Stimulated activated CD4-positive, alpha-beta T cell treated with anti-CD3 and anti-CD28 coated beads, Interleukin-15, amount 100 ng/mL, for 24 hours (primary cell): ENCODE measurements around the gene COLQ.
A peak's percentile ranks its signal among the peaks of the same experiment; 100 is the strongest.

Source experiments
- DNase-seq: peaks from one replicate; pipeline ENCODE4 v3.0.0-alpha.2; 2020

COLQ gene

GRCh38 chr3:15453501-15453900, 68.0 kb downstream of the COLQ start:
- DNase-seq = no peak

DNA sequence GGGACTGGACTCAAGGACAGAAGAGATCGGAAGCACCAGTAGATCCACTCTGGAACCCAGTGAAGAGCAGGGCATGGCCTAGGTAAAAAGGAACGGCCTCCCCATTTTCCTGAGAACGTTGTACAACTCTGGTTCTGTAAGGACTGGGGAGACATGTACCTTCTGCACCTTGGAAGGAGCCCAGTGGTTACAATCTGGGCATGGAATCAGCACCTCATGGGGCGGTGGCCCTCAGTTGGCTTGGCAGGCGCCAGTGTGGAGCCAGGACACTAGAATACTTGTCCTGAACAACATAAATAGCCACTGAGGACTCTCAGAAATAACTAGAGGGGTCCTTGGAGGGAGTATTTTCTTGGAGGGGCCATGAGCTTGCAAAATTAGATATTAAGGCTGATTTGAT, 68.5 kb downstream of the COLQ start:
- DNase-seq = no peak

GRCh38 chr3:15452156-15452555, 69.3 kb downstream of the COLQ start:
- no peak for DNase-seq

DNA sequence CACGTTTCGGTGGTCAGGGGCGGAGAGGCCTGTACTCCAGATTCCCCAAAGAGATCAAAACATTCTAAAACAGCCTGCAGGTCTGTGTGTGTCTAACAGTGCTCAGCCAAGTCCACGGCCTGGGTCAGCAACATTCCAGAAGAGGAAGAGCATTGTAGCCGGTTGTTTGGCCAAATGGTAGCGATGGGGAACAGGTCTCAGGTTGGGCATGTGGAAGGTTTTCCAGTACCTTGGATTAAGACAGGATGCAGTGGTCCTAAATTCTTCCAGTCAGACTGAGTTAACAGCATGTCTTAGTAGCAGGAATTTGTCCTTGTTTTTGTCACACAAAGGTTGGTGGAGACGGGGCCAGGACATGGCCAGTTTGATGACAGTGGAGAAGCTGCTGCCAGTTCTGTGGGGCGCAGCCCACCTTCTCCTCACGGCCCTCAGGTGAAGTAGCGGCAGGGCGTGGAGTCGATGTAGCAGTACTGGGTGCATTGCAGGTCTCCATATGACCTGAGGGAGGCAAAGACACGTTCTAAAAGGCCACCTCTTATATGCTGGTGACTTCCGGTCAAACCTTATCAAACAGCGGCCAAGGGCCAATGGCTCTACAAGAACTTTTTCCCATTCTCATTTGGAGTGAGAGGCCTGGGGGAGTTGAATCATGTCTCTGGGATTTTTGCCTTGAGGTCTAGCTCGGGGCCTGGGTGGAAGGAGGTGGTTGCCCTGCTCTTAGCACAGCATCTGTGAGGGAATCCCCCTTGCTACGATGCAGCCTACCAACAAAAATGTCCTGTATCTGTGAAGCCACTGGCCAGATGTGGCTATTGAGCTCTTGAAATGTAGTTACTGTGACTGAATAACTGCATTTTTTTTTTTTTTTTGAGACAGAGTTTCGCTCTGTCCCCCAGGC, 70.0 kb downstream of the COLQ start:
- DNase-seq = no peak

DNA sequence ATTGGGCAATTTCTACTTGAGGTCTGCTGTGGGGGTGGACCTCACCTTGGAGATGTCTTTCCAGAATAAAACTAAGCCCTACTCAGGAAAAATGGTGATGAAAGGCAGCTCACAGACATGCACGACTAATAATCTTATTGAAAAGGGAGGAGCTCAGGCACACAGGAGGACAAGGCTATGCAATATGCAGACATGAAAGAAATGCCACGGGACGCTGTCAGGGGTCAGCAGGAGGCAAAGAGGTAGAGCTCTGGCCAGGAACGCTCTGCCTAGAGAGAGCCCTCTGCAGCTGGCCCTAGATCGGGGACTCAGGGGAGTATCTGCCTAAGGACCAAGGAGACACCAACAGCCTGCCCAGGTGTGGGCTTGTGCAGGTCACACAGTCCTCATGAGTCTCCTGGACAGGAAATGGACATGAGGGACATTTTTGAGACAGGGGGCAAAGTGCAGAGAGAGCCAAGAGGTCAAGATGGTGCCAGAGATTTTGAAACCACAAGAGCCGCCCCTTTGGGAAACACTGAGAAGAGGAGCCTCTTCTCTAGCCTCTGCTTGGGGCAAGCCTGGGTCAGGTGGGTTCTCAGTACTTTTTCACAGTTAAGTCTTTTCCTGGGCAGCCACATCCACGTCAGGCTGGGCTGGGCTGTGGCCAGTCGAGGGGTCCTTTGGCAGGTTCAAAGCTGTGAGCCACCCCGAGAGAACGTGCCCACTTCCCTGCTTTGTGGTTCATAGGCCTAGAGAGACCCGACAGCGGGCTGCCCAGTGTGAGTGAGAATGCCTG, 70.9 kb downstream of the COLQ start:
- no peak for DNase-seq

GRCh38 chr3:15449489-15450224, 71.8 kb downstream of the COLQ start:
- DNase-seq = no peak

- DNase-seq = no peak
Measured at GRCh38 chr3:15443826-15444524, 77.5 kb downstream of the COLQ start.

DNA sequence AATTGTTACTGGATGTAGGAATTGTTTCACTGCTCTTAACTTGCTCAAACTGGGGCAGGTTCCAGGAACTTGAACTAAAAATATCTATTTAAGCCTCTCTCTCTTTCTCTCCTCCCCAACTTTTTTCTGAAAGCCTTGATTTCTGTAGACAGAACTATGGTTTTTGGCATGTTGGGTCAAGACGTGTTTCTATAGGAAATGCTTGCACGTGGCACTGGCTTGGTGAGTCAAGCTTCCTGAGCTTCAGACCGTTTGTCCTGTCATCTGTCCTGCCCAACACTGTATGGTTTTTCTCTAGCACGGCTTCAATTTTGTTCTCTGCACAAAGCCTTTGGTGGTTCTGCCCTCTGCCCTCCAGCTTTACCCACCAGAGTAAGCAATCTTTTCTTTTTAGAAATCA, 80.6 kb downstream of the COLQ start:
- DNase-seq = no peak

- DNase-seq = no peak
Measured at GRCh38 chr3:15439476-15439875, 82.0 kb downstream of the COLQ start.

DNA sequence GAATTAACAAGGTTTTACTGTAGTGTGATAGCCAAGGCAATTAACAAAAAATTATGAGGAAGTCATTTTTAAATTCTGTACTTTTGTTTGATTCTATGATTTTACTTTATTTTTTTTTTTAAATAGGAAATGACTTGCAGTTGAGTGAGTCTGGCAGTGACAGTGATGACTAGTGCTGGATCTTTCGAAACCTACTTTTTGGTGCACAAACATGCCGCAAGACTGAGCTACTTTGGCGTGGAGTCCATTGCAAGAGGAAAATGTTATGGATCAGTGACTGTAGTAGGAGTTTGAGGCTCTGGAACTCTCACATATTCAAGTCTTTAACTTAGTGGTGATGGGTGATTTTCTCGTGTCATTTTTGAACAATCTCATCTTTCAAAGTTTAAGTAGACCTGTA, 82.5 kb downstream of the COLQ start:
- DNase-seq = no peak

GRCh38 chr3:15436246-15436645, 85.3 kb downstream of the COLQ start:
- DNase-seq = no peak

DNA sequence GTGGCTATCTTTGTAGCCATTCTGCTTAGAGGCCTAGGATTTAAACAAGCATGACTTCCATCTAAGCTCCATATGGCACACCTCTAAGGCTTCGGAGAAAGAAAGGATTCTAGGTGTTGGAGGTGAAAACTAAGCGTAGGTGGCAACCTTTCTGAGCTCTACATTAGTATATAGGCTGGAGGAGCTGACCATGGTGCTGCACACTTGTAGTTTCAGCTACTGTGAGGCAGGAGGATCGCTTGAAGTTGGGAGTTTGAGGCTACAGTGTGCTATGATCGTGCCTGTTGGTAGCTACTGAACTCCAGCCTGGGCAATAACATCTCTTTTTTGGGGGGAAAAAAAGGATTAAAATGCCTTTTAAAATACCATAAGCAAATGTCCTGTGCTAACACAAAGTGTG, 86.8 kb downstream of the COLQ start:
- no peak for DNase-seq

GRCh38 chr3:15433531-15433930, 88.0 kb downstream of the COLQ start:
- DNase-seq = no peak

- DNase-seq = no peak
Measured at GRCh38 chr3:15431256-15431837, 90.2 kb downstream of the COLQ start.

DNA sequence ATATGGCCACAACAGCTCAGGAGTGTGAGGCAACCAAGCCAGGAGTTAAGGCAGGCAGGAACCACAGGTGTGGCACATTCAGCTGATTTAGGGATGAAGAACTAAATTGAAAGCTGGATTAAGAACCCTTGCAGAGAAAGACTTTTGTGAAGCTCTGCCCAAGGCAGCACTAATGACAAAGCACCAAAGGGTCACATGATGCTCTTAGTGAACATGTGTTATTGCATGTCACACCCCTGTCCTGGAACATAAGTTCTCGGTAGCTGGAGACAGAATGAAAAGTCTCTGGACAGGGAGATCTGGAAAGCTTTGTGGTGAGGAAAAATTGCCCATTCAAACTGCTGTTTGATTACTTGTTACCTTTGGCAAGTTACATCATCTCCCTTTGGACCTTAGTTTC, 90.9 kb downstream of the COLQ start:
- no peak for DNase-seq

DNA sequence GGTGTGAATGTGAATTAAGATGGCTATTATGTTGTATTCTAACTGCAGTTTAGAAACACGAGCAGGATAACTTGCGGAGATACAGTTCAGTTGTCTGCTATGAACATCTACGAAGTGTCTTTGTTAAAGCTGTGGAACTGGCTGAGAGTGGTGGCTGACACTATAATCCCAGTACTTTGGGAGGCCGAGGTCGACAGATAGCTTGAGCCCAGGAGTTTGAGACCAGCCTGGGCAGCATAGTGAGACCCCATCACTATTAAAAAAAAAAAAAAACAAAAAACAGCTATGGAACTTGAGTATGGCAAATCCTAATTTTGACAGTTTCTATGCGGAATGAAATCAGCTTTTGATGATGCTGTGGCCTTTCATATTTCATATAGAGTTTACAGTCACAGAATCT, 92.4 kb downstream of the COLQ start:
- no peak for DNase-seq

GRCh38 chr3:15428539-15428938, 93.0 kb downstream of the COLQ start:
- DNase-seq = peak; percentile 44

DNA sequence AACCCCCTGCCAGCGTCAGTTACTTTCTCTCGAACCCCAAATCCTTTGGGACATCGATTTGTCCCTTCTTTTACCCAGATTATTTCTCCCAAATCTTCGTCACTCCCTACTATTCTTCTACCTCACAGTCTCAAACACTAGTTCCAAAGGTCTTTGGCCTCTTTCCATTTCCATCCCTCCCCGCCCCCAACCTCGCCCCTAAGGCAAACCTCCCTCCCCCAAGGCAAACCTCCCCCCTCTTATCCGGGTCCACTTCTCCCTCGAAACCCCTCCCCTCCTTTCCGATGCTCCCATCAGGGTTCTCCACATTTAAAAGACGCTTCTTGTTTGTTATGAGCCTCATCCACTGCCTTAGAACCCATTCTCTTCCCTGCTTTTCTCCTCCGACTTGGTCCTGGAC, 93.5 kb downstream of the COLQ start:
- DNase-seq = no peak

GRCh38 chr3:15427182-15427880, 94.2 kb downstream of the COLQ start, which contains the start of the genes EAF1 and METTL6:
Gene EAF1 (plus strand): TSS chr3:15427598. CDS start chr3:15427780, 182 bp downstream.
Gene METTL6 (minus strand): TSS chr3:15427544. CDS start chr3:15426511, 1,033 bp downstream.
- peak; percentile 94 for DNase-seq

GRCh38 chr3:15426579-15427118, 94.9 kb downstream of the COLQ start:
- DNase-seq = no peak

DNA sequence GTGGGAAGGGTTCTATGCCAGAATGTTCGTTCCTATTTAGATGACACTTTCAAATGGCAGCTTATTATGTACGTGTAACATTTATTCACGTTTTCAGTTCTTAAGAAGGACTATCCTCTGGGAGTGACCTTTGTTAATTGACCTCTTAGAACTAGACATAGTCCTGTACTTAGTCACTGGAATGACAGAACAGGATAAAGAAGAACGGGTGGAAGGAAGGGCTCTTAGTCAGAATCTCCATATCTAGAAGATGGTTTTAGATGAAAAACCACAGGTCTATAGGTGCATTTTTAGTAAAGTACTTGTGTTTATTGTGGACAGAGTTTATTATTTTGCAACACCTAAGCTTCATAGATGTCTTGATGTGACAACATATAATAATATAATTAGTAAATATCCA, 100.6 kb downstream of the COLQ start:
- no peak for DNase-seq
